Measurements from ENCODE around the gene NPAS3. TPM values are rescaled to one million over a fixed set of nuclear protein-coding genes. Genes with fewer than 3 reads are reported as not detected.

Gene NPAS3
- total and polyA plus RNA-seq, 2 of the 8 experiments (the other 6 are each of a cell fraction or from before 2014, with no cell fraction given) = 0.11 to 0.60 TPM

GRCh38 chr14:33359288-33359881, 420.7 kb downstream of the NPAS3 start:
- DNase-seq (ENCODE audit: low read depth in 1 of 2, low spot score in 2 of 2) (no peak), FAIRE-seq (no peak)
- Histone ChIP-seq H2AK5ac (ENCODE audit: low read depth, low read length) (no peak overlapping the region), H3K4ac (replicated peaks; ENCODE audit: insufficient read length, low read depth, low read length) (no peak overlapping the region), H3K27me3 (replicated peaks in 1 of 4; ENCODE audit: control insufficient read depth in 3 of 4, extremely low read depth in 1 of 4, insufficient read depth in 3 of 4, low read length in 3 of 4) (no peaks in the 10 kb centered on the region), H3K79me1 (ENCODE audit: low read depth, low read length) (no peaks in the 10 kb centered on the region), H4K91ac (replicated peaks; ENCODE audit: insufficient read length, low read length) (no peak overlapping the region), H3K23me2 (ENCODE audit: low read depth, low read length) (no peaks in the 10 kb centered on the region), H3K56ac (replicated peaks; ENCODE audit: insufficient read length, low read depth, low read length) (no peak overlapping the region), H4K20me1 (replicated peaks in 1 of 2; ENCODE audit: control insufficient read depth in 1 of 2, insufficient read depth in 2 of 2, low read length in 2 of 2) (no peaks in the 10 kb centered on the region), H2BK20ac (ENCODE audit: low read length) (no peak overlapping the region), H3K4me1 (replicated peaks in 1 of 4; ENCODE audit: control insufficient read depth in 3 of 4, insufficient read depth in 4 of 4, low read length in 3 of 4) (peaks cover 2 to 15% (median 7%) of the 10 kb centered on the region in 4 experiments), H2BK15ac (ENCODE audit: low read length) (no peak overlapping the region), H3K27ac (ENCODE audit: low read depth, low read length) (no peak overlapping the region), H3K9ac (replicated peaks in 1 of 4; ENCODE audit: extremely low read depth in 1 of 4, low read depth in 3 of 4, low read length in 3 of 4) (no peak overlapping the region), H3K18ac (ENCODE audit: extremely low read depth, low read length) (no peak overlapping the region), H3K23ac (ENCODE audit: insufficient read length) (no peak overlapping the region), H3K4me2 (ENCODE audit: insufficient read depth in 1 of 2, low read depth in 2 of 2, low read length in 2 of 2) (no peak overlapping the region), H3K9me3 (ENCODE audit: insufficient read depth in 2 of 2, low read depth in 1 of 2, low read length in 1 of 2) (no peaks in the 10 kb centered on the region), H3K14ac (ENCODE audit: insufficient read length) (no peak overlapping the region), H3K36me3 (ENCODE audit: control insufficient read depth in 2 of 4, insufficient read depth in 4 of 4, low read length in 3 of 4) (no peaks in the 10 kb centered on the region), H2AFZ (ENCODE audit: low read length) (no peak overlapping the region), H2BK12ac (ENCODE audit: low read depth, low read length) (no peak overlapping the region), H2BK120ac (replicated peaks; ENCODE audit: low read depth, low read length) (no peak overlapping the region), H3K79me2 (ENCODE audit: control insufficient read depth in 1 of 2, insufficient read depth in 2 of 2, low read length in 2 of 2) (no peaks in the 10 kb centered on the region), H2BK5ac (ENCODE audit: low read depth, low read length) (no peak overlapping the region), H3K4me3 (ENCODE audit: extremely low read depth in 1 of 4, insufficient read depth in 2 of 4, low read depth in 3 of 4, low read length in 4 of 4) (no peak overlapping the region), H4K8ac (ENCODE audit: extremely low read depth, insufficient read depth, low read length) (no peak overlapping the region), H4K5ac (ENCODE audit: insufficient read length, low read depth, low read length) (no peak overlapping the region)
- POLR2A ChIA-PET (ENCODE audit: partially characterized antibody) = no interaction called here
- CTCF ChIA-PET (ENCODE audit: partially characterized antibody) = interaction anchor here (0.8 kb wide), 1 partner anchor 113 kb away, joined by 3 read pairs; no protein-coding TSS in a partner anchor
- WGBS, 2 experiments (ENCODE audit: extremely low coverage in 1 of 2, insufficient coverage in 1 of 2, insufficient read length in 1 of 2, insufficient replicate concordance in 2 of 2, low coverage in 1 of 2, low lambda C conversion rate in 2 of 2, missing lambda C conversion rate in 1 of 2) = 93% methylated on average over 7 of the region's 7 CpGs; no CpG with 5 or more reads in 1 of the 2 experiments
- TF ChIP-seq CBX8 (IDR thresholded peaks at IDR 0.05; ENCODE audit: borderline replicate concordance, low read depth, low read length) (no peak), FOSL1 (IDR thresholded peaks at IDR 0.05; ENCODE audit: insufficient read depth, low read depth, low read length) (no peak), ATF2 (IDR thresholded peaks at IDR 0.05; ENCODE audit: low read length) (no peak), RAD21 (IDR thresholded peaks at IDR 0.05 in 1 of 2, conservative IDR thresholded peaks at IDR 0.05 in 1 of 2; ENCODE audit: low read depth in 2 of 2, low read length in 2 of 2) (no peak), GABPA (IDR thresholded peaks at IDR 0.05; ENCODE audit: borderline replicate concordance, insufficient read depth, low read length) (no peak), TBP (IDR thresholded peaks at IDR 0.05; ENCODE audit: low read depth, low read length) (no peak), TAF7 (optimal IDR thresholded peaks at IDR 0.05; ENCODE audit: borderline replicate concordance, low read depth, low read length) (no peak), TEAD4 (IDR thresholded peaks at IDR 0.05; ENCODE audit: low read depth, low read length) (no peak), POU5F1 (IDR thresholded peaks at IDR 0.05; ENCODE audit: low read depth, low read length) (no peak), CBX5 (IDR thresholded peaks at IDR 0.05; ENCODE audit: low read depth, low read length) (no peak), CEBPB (IDR thresholded peaks at IDR 0.05; ENCODE audit: low read depth, low read length) (no peak), KDM5A (IDR thresholded peaks at IDR 0.05; ENCODE audit: low read length) (no peak)

All from H1 (cell line).